H1 (cell line): ENCODE results near the gene SLFNL1. TPM values are rescaled to one million over a fixed set of nuclear protein-coding genes. Genes with fewer than 3 reads are reported as not detected.
A peak's percentile ranks its signal among the peaks of the same experiment; 100 is the strongest.

Source experiments
- ASH2L ChIP-seq: fragments of 200-600, 300-600 bp; sonication (generic); IDR thresholded peaks from one replicate; pipeline ENCODE4 v1.7.1; 2017; ENCODE audit warnings: low read length
- BACH1 ChIP-seq: IDR thresholded peaks from 2 replicates; pipeline ENCODE4 v1.6.1; 2012; ENCODE audit warnings: low read length, improper control_type of control experiment
- CBX8 ChIP-seq: fragments of 300-800, 300-1000 bp; sonication (generic); IDR thresholded peaks from 2 replicates; pipeline ENCODE4 v1.7.1; 2016; ENCODE audit warnings: low read depth, low read length, borderline replicate concordance
- CEBPB ChIP-seq: IDR thresholded peaks from 2 replicates; pipeline ENCODE4 v1.6.1; 2012; ENCODE audit warnings: low read depth, low read length
- CHD2 ChIP-seq: IDR thresholded peaks from 2 replicates; pipeline ENCODE4 v1.6.1; 2012; ENCODE audit warnings: low read length, improper control_type of control experiment
- CREB1 ChIP-seq: IDR thresholded peaks from 2 replicates; pipeline ENCODE4 v1.6.1; 2012; ENCODE audit warnings: inconsistent platforms
- E2F6 ChIP-seq: IDR thresholded peaks from 2 replicates; pipeline ENCODE4 v1.6.1; 2012; ENCODE audit warnings: inconsistent platforms
- FOSL1 ChIP-seq: IDR thresholded peaks from 2 replicates; pipeline ENCODE4 v1.6.1; 2011; ENCODE audit warnings: mild to moderate bottlenecking, low read depth, low read length, moderate library complexity; ENCODE audit not compliant: insufficient read depth
- KDM4A ChIP-seq: IDR thresholded peaks from one replicate; pipeline ENCODE4 v1.7.1; 2012; ENCODE audit warnings: low read depth, mild to moderate bottlenecking, moderate library complexity, low read length, inconsistent platforms; ENCODE audit not compliant: severe bottlenecking
- KDM5A ChIP-seq: fragments of 200-600 bp; IDR thresholded peaks from 2 replicates; pipeline ENCODE4 v1.7.1; 2012; ENCODE audit warnings: mild to moderate bottlenecking, low read length, inconsistent platforms, mixed read lengths
- MAFK ChIP-seq: IDR thresholded peaks from 2 replicates; pipeline ENCODE4 v1.6.1; 2012; ENCODE audit warnings: low read depth, mild to moderate bottlenecking, improper control_type of control experiment, low read length
- NRF1 ChIP-seq: IDR thresholded peaks from 2 replicates; pipeline ENCODE4 v1.6.1; 2011; ENCODE audit warnings: mild to moderate bottlenecking, low read depth, low read length, improper control_type of control experiment
- POLR2A ChIP-seq, 2 experiments: IDR thresholded peaks; 1 replicate in 1 of 2; 2 replicates in 1 of 2; pipeline ENCODE4 v1.6.1; 2011; ENCODE audit warnings: low read depth in 2 of 2, low read length in 2 of 2, mild to moderate bottlenecking in 2 of 2; ENCODE audit errors: control extremely low read depth in 1 of 2
- POLR2AphosphoS5 ChIP-seq: IDR thresholded peaks from 2 replicates; pipeline ENCODE4 v1.6.1; 2011; ENCODE audit warnings: low read depth, low read length
- RFX5 ChIP-seq: IDR thresholded peaks from 2 replicates; pipeline ENCODE4 v1.6.1; 2011; ENCODE audit warnings: low read depth, low read length, improper control_type of control experiment, borderline replicate concordance
- RNF2 ChIP-seq: fragments of 200-900, 300-1000 bp; sonication (generic); IDR thresholded peaks from 2 replicates; pipeline ENCODE4 v1.7.1; 2016; ENCODE audit warnings: borderline replicate concordance, low read depth, mild to moderate bottlenecking, antibody characterized with exemption, low read length; ENCODE audit not compliant: poor library complexity, severe bottlenecking; ENCODE audit errors: missing control alignments
- SIX5 ChIP-seq: IDR thresholded peaks from 2 replicates; pipeline ENCODE4 v1.6.1; 2011; ENCODE audit warnings: mild to moderate bottlenecking, low read depth, low read length
- SP2 ChIP-seq: IDR thresholded peaks from 2 replicates; pipeline ENCODE4 v1.6.1; 2012; ENCODE audit warnings: mild to moderate bottlenecking, low read length, inconsistent platforms
- SP4 ChIP-seq: IDR thresholded peaks from 2 replicates; pipeline ENCODE4 v1.6.1; 2012; ENCODE audit warnings: low read length, inconsistent platforms
- TAF1 ChIP-seq: IDR thresholded peaks from 2 replicates; pipeline ENCODE4 v1.6.1; 2011; ENCODE audit warnings: mild to moderate bottlenecking, low read depth, low read length
- TCF12 ChIP-seq: IDR thresholded peaks from 2 replicates; pipeline ENCODE4 v1.6.1; 2011; ENCODE audit warnings: low read depth, mild to moderate bottlenecking, low read length
- USF2 ChIP-seq: IDR thresholded peaks from 2 replicates; pipeline ENCODE4 v1.6.1; 2011; ENCODE audit warnings: low read length, improper control_type of control experiment
- polyA plus RNA-seq, 7 experiments: library from polyadenylated mRNA; depleted of rRNA in 3 of 7; stranded (reverse) in 5 of 7; unstranded in 2 of 7; fragments of >200 nt in 5 of 7; fragments of 200-250 nt in 2 of 7; gene quantifications; 1 replicate in 5 of 7; 2 replicates in 1 of 7; 4 replicates in 1 of 7; pipeline versions ENCODE4 v1.2.1 to v1.2.3, GENCODE V29; 2011 to 2013; ENCODE audit warnings: missing spikeins in 2 of 7, mixed read lengths in 2 of 7
- total RNA-seq: library from RNA; stranded (reverse); fragmentation: NEBNext Ultra II Directional; extraction: Animal tissue kit (Norgen Biotek cat#: 25700); gene quantifications from 2 replicates; pipeline ENCODE4 v1.2.1, GENCODE V29; 2021
- TF ChIP-seq, protein P1 (sequence below): IDR thresholded peaks from 2 replicates; pipeline ENCODE4 v1.6.1; 2012; ENCODE audit warnings: low read length, inconsistent platforms

The SLFNL1 gene
- total and polyA plus RNA-seq, 2 of the 8 experiments (the other 6 are each of a cell fraction or from before 2014, with no cell fraction given) = not detected

GRCh38 chr1:41021526-41022308 lies at the start of gene SLFNL1 (continued):
- TF ChIP-seq USF2 (no peak), CEBPB (no peak), CBX8 (no peak), BACH1 (no peak), SP2 (no peak), RFX5 (no peak), KDM5A (no peak), FOSL1 (no peak), TCF12 (no peak), MAFK (no peak), SP4 (no peak), E2F6 (peak; percentile 23; the same call in 1 of the 2 replicates), NRF1 (no peak), CREB1 (no peak), TAF1 (no peak), SIX5 (no peak), POLR2A (IDR thresholded peaks at IDR 0.05; ENCODE audit: control extremely low read depth in 1 of 2, low read depth in 2 of 2, low read length in 2 of 2) (peak in 1 of 2 experiments; percentile 51; a peak in 1 of 3 replicates), RNF2 (no peak), ASH2L (no peak), KDM4A (no peak), CHD2 (no peak), POLR2AphosphoS5 (peak; percentile 53)
- TF ChIP-seq, protein P1, sequence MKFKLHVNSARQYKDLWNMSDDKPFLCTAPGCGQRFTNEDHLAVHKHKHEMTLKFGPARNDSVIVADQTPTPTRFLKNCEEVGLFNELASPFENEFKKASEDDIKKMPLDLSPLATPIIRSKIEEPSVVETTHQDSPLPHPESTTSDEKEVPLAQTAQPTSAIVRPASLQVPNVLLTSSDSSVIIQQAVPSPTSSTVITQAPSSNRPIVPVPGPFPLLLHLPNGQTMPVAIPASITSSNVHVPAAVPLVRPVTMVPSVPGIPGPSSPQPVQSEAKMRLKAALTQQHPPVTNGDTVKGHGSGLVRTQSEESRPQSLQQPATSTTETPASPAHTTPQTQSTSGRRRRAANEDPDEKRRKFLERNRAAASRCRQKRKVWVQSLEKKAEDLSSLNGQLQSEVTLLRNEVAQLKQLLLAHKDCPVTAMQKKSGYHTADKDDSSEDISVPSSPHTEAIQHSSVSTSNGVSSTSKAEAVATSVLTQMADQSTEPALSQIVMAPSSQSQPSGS = no peak
